ENCODE data around the gene SSR3.

DNA sequence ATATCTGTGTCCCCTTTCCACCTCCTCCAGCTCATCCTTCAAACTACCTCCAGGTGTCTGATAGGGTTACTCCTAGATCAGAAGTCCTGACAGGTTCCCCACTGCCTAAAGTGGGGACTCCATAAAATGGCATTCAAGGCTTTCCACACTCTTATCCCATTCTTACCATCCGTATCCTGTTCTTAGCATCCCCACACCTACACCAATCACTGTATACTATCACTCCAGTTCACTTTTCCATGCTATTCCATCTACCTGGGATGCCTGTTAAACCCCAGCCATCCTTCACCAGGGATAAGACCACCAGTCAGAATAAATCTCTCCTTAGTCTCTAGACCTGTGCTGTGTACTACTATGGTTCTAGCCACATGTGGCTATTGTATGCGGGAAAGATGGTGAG, 19.1 kb downstream of the SSR3 start:
- no peak for TF ChIP-seq POLR2A (IDR thresholded peaks at IDR 0.05)
- TF ChIP-seq, protein P1, sequence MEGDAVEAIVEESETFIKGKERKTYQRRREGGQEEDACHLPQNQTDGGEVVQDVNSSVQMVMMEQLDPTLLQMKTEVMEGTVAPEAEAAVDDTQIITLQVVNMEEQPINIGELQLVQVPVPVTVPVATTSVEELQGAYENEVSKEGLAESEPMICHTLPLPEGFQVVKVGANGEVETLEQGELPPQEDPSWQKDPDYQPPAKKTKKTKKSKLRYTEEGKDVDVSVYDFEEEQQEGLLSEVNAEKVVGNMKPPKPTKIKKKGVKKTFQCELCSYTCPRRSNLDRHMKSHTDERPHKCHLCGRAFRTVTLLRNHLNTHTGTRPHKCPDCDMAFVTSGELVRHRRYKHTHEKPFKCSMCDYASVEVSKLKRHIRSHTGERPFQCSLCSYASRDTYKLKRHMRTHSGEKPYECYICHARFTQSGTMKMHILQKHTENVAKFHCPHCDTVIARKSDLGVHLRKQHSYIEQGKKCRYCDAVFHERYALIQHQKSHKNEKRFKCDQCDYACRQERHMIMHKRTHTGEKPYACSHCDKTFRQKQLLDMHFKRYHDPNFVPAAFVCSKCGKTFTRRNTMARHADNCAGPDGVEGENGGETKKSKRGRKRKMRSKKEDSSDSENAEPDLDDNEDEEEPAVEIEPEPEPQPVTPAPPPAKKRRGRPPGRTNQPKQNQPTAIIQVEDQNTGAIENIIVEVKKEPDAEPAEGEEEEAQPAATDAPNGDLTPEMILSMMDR (IDR thresholded peaks at IDR 0.05) = no peak
